Sigmoid colon (tissue), 7 donors: ENCODE results near the gene DAPK1. TPM values are rescaled to one million over a fixed set of nuclear protein-coding genes. Genes with fewer than 3 reads are reported as not detected.
"Not testable (repeated sequence)": the region's sequence is repeated elsewhere in the genome, so short reads cannot be mapped to it uniquely, and the experiment has no call there.

Source experiments
- DNase-seq: peaks from one replicate; pipeline ENCODE4 v3.0.0-alpha.2; 2019
- H3K27ac ChIP-seq, 4 donors: fragments of 200-600 bp; sonication (generic); one replicate each; pipeline ENCODE4 v1.5.1; 2016 to 2019; ENCODE audit warnings: mild to moderate bottlenecking in 1 of 4
- H3K27me3 ChIP-seq, 3 donors: fragments of 200-600 bp; sonication (generic); one replicate each; pipeline ENCODE4 v1.5.1; 2019; ENCODE audit warnings: mild to moderate bottlenecking in 1 of 3
- H3K36me3 ChIP-seq, 4 donors: fragments of 200-600 bp; sonication (generic); one replicate each; pipeline ENCODE4 v1.5.1; 2016 to 2019
- H3K4me1 ChIP-seq, 4 donors: fragments of 200-600 bp; sonication (generic); one replicate each; pipeline ENCODE4 v1.5.1; 2017 to 2019
- H3K4me3 ChIP-seq, 4 donors: fragments of 200-600 bp; sonication (generic); one replicate each; pipeline ENCODE4 v1.5.1; 2017 to 2019; ENCODE audit warnings: mild to moderate bottlenecking in 2 of 4, moderate library complexity in 1 of 4
- H3K9me3 ChIP-seq, 4 donors: fragments of 200-600 bp in 3 of 4; sonication (generic) in 3 of 4; one replicate each; pipeline versions ENCODE4 v1.5.1 to v1.6.1; 2013 to 2019
- CTCF ChIP-seq, 4 experiments: fragments of 450-650 bp in 3 of 4; fragments of 200-600 bp in 1 of 4; IDR thresholded peaks; one replicate each; pipeline ENCODE4 v1.5.1; 2016 to 2019; ENCODE audit warnings: antibody characterized with exemption in 4 of 4, mild to moderate bottlenecking in 3 of 4, moderate library complexity in 2 of 4
- EP300 ChIP-seq, 4 donors: sonication (generic); formaldehyde crosslinking; IDR thresholded peaks; one replicate each; pipeline ENCODE4 v1.6.1; 2017; ENCODE audit warnings: antibody characterized with exemption in 4 of 4
- POLR2A ChIP-seq, 2 donors: fragments of 450-650 bp; IDR thresholded peaks; one replicate each; pipeline ENCODE4 v1.6.1; 2016; ENCODE audit warnings: antibody characterized with exemption in 2 of 2, mild to moderate bottlenecking in 2 of 2, moderate library complexity in 2 of 2
- POLR2AphosphoS5 ChIP-seq, 4 donors: sonication (generic); formaldehyde crosslinking; IDR thresholded peaks; one replicate each; pipeline ENCODE4 v1.6.1; 2017; ENCODE audit warnings: antibody characterized with exemption in 4 of 4
- WGBS, 2 donors: extraction: QIAGEN DNeasy Blood & Tissue Kit; methylation state at CpG; one replicate each; pipeline ENCODE4 v1.1.7; 2013; 5-methylcytosine and 5-hydroxymethylcytosine counted together
- intact Hi-C: fragments of 100-400 bp; cut with DNase I; formaldehyde crosslinking; loops from one replicate; pipeline ENCODE4 v1.15.1; 2023
- polyA plus RNA-seq, 3 donors: library from polyadenylated mRNA; stranded (reverse); fragments of 200-250 nt; gene quantifications; one replicate each; pipeline ENCODE4 v1.2.3, GENCODE V29; 2013
- total RNA-seq, 4 donors: library from RNA; depleted of rRNA; stranded (reverse); fragments of >200 nt; gene quantifications; one replicate each; pipeline ENCODE4 v1.1.0, GENCODE V29; 2016
- donor health status: healthy with polysubstance abuse.
- donor health status: Bipolar disorder and iron deficiency.
- donor health status: healthy.

DAPK1 gene
- total and polyA plus RNA-seq, 7 donors = 4.8 to 92.5 (median 78.1) TPM

DNA sequence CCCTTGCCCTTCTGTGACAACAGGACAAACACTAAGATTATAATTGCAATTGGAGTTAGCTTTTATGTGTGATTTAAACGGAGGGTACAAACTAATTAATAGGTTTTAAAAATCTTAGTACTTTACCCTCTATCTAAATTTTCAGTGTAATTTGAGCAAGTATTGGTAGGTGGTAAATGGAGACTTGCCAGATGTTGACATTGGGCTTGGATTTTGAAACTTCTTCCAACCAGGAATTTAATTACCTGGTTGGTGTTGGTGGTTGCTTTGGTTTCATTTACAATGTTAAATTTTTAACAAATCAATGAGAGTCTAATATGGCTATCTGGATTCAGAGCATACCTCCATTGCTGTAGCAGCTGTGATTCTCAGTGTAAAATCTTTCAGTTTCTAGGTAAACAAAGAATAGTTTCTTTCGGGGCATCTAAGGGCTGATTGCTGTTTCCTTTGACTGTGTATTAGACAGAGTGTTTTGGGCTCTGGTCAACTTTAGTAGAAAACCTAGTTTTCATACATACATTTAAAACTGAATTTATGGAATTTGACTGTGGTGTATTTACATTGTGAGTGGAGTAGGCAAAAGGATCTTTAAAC is 1.9 kb downstream of the DAPK1 start:
- Histone ChIP-seq H3K9me3 (no peaks in the 10 kb centered on the region), H3K4me3 (peak overlapping the region; percentile 88 to 95 (median 94)), H3K27ac (peak overlapping the region; percentile 85 to 94 (median 91)), H3K4me1 (peaks cover 0 to 53% (median 43%) of the 10 kb centered on the region in 4 donors), H3K27me3 (no peaks in the 10 kb centered on the region), H3K36me3 (no peaks in the 10 kb centered on the region)
- no peak for TF ChIP-seq POLR2AphosphoS5 (IDR thresholded peaks at IDR 0.05)
- 15 to 18% methylated on average over 2 of the region's 2 CpGs for WGBS, 2 donors
- intact Hi-C loops = loop anchor here (2.0 to 5.0 kb wide), 3 partner anchors 98 to 162 kb away; no protein-coding TSS in a partner anchor
- DNase-seq = no peak

DNA sequence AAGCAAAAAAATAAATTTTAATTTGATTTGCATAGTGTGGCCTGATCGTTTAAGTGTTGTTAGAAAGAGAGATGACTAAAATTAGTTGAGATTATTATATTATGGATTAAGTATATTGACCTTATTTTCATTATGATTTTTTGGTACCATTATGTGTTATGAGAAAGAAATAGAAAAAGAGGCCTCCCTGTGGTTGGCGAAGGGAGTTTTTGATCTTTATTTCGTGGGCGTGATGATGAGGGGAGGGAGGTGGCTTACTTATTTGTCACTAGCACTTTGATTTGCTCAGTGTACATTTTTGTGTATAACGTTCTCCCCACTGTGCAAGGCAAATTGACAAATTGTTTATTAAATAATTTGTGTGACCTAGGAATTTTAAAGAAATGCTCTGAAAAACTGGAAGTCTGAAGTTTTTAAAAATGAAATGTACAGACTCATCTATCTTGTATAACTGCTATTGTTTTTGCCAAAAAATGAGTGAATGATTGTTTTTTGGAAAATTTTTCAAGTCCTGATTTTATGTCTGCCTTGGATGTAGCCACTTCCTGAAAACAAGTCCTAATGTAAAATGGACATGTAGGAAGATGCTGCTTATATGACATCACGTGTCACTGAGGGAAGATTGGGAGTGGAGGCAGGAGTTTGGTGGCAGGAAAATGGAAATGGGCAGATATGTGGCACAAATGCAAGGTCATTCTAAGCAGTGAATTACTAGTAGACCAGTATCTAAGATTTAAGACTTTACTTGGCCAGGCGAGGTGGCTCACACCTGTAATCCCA is 3.0 kb downstream of the DAPK1 start:
- H3K4me1 ChIP-seq = peaks cover 0 to 62% (median 47%) of the 10 kb centered on the region in 4 donors
- intact Hi-C loops = no loop called here
- H3K36me3 ChIP-seq = no peaks in the 10 kb centered on the region
- 51 to 72% methylated on average over 7 of the region's 7 CpGs for WGBS, 2 donors
- no peak for DNase-seq
- TF ChIP-seq CTCF (IDR thresholded peaks at IDR 0.05) = peak in 1 of 4 experiments; percentile 47
- no peak for TF ChIP-seq EP300 (IDR thresholded peaks at IDR 0.05)
- no peak for TF ChIP-seq POLR2AphosphoS5 (IDR thresholded peaks at IDR 0.05)
- TF ChIP-seq POLR2A (IDR thresholded peaks at IDR 0.05) = no peak
- H3K27ac ChIP-seq = peak overlapping the region; percentile 85 to 94 (median 91)
- H3K27me3 ChIP-seq = no peaks in the 10 kb centered on the region
- H3K4me3 ChIP-seq = peak overlapping the region in 3 of 4 donors; percentile 88 to 95 (median 93)
- no peaks in the 10 kb centered on the region for H3K9me3 ChIP-seq

DNA sequence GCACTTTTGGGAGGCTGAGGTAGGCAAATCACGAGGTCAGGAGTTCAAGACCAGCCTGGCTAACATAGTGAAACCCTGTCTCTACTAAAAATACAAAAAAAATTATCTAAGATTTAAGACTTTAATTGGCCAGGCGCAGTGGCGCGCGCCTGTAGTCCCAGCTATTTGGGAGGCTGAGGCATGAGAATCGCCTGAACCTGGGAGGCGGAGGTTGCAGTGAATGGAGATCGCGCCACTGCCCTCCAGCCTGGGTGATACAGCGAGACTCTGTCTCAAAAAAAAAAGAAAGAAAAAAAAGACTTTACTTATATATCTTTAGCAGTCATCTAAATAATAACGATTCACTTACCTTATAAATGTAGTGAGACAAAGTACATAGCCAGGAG is 3.6 kb downstream of the DAPK1 start:
- 86 to 93% methylated on average over 11 of the region's 11 CpGs for WGBS, 2 donors
- H3K27me3 ChIP-seq, H3K4me3 ChIP-seq, H3K36me3 ChIP-seq, H3K9me3 ChIP-seq, DNase-seq, intact Hi-C loops: not testable (repeated sequence)
- Histone ChIP-seq H3K4me1 (peaks cover 0 to 66% (median 53%) of the 10 kb centered on the region in 4 donors), H3K27ac (peak overlapping the region; percentile 85 to 94 (median 91))

GRCh38 chr9:87501806-87502205 is 4.1 kb downstream of the DAPK1 start:
- H3K27ac ChIP-seq = peak overlapping the region; percentile 85 to 94 (median 91)
- no peaks in the 10 kb centered on the region for H3K27me3 ChIP-seq
- TF ChIP-seq CTCF (IDR thresholded peaks at IDR 0.05) (no peak), EP300 (IDR thresholded peaks at IDR 0.05) (no peak), POLR2AphosphoS5 (IDR thresholded peaks at IDR 0.05) (no peak), POLR2A (IDR thresholded peaks at IDR 0.05) (no peak)
- no peaks in the 10 kb centered on the region for H3K9me3 ChIP-seq
- H3K4me1 ChIP-seq = peaks cover 0 to 70% (median 55%) of the 10 kb centered on the region in 4 donors
- peak overlapping the region in 2 of 4 donors; percentile 3 to 4 for H3K4me3 ChIP-seq
- DNase-seq = no peak
- intact Hi-C loops = no loop called here
- WGBS, 2 donors = 23 to 54% methylated on average over 1 of the region's 1 CpG
- H3K36me3 ChIP-seq = no peaks in the 10 kb centered on the region

GRCh38 chr9:87502391-87503221 is 4.9 kb downstream of the DAPK1 start:
- intact Hi-C loops = no loop called here
- Histone ChIP-seq H3K36me3 (peaks cover 0 to 5% (median 0%) of the 10 kb centered on the region in 4 donors), H3K27me3 (no peaks in the 10 kb centered on the region), H3K4me1 (peaks cover 0 to 68% (median 59%) of the 10 kb centered on the region in 4 donors), H3K9me3 (no peaks in the 10 kb centered on the region), H3K4me3 (peak overlapping the region in 1 of 4 donors; percentile 4), H3K27ac (peak overlapping the region; percentile 85 to 94 (median 91))
- DNase-seq = no peak
- WGBS, 2 donors = 23 to 42% methylated on average over 7 of the region's 7 CpGs
- TF ChIP-seq POLR2A (IDR thresholded peaks at IDR 0.05) (no peak), EP300 (IDR thresholded peaks at IDR 0.05) (no peak), POLR2AphosphoS5 (IDR thresholded peaks at IDR 0.05) (no peak), CTCF (IDR thresholded peaks at IDR 0.05) (no peak)
